IMR-90 (cell line): Measurements from ENCODE around the gene PCDHB6. TPM values are rescaled to one million over a fixed set of nuclear protein-coding genes. Genes with fewer than 3 reads are reported as not detected.

ENCODE experiments used
- ATAC-seq: fragments of 200-7000 bp; cut with Tn5 transposase; 2 replicates; pipeline ENCODE4 v1.9.1; 2020; ENCODE audit warnings: low read depth, mild to moderate bottlenecking, moderate library complexity
- BruUV-seq: library from RNA; stranded (reverse); fragments of 400-500 nt; replicated peaks from 2 replicates; lab custom pipeline; 2021; lab: Mats Ljungman, UMichigan
- CTCF ChIA-PET: fragments of 300-600 bp; formaldehyde crosslinking; extraction: SDS; loops from one replicate; lab custom pipeline; 2021; ENCODE audit warnings: antibody characterized with exemption; lab: Yijun Ruan, JAX
- POLR2A ChIA-PET: fragments of 300-600 bp; sonication (Branson Sonifier 250); formaldehyde crosslinking; loops from one replicate; lab custom pipeline; 2022; ENCODE audit warnings: antibody characterized with exemption; ENCODE audit not compliant: unreplicated experiment; lab: Charles Lee
- DNase-seq: peaks from one replicate; pipeline ENCODE4 v3.0.0; 2013
- H2AFZ ChIP-seq: replicated peaks from 2 replicates; pipeline ENCODE3; 2013; ENCODE audit warnings: low read length, mild to moderate bottlenecking; ENCODE audit not compliant: poor library complexity
- H2AK5ac ChIP-seq: 2 replicates; pipeline ENCODE4 v1.6.1; 2013; ENCODE audit warnings: low read depth, low read length, inconsistent platforms
- H2AK9ac ChIP-seq: replicated peaks from 2 replicates; pipeline ENCODE3; 2013; ENCODE audit warnings: mild to moderate bottlenecking, low read depth, low read length, moderate library complexity; ENCODE audit not compliant: poor library complexity
- H2BK120ac ChIP-seq: 2 replicates; pipeline ENCODE4 v1.6.1; 2013; ENCODE audit warnings: low read depth, low read length, inconsistent platforms
- H2BK15ac ChIP-seq: 3 replicates; pipeline ENCODE4 v1.6.1; 2013; ENCODE audit warnings: low read depth, low read length, inconsistent platforms
- H2BK20ac ChIP-seq: 2 replicates; pipeline ENCODE4 v1.6.1; 2013; ENCODE audit warnings: low read depth, mild to moderate bottlenecking, inconsistent platforms, low read length, moderate library complexity
- H2BK5ac ChIP-seq: 2 replicates; pipeline ENCODE4 v1.6.1; 2013; ENCODE audit warnings: mild to moderate bottlenecking, low read depth, low read length, inconsistent platforms; ENCODE audit not compliant: poor library complexity, severe bottlenecking
- H3K14ac ChIP-seq: replicated peaks from 2 replicates; pipeline ENCODE4 v1.6.1; 2013; ENCODE audit warnings: low read depth, low read length, inconsistent platforms
- H3K18ac ChIP-seq: 2 replicates; pipeline ENCODE4 v1.6.1; 2013; ENCODE audit warnings: low read depth, low read length, control low read depth
- H3K23ac ChIP-seq: 2 replicates; pipeline ENCODE4 v1.6.1; 2013; ENCODE audit warnings: low read depth, low read length, inconsistent platforms
- H3K27ac ChIP-seq: 2 replicates; pipeline ENCODE4 v1.5.1; 2013; ENCODE audit warnings: mild to moderate bottlenecking, control low read depth, low read length; ENCODE audit not compliant: insufficient read depth
- H3K27me3 ChIP-seq: 2 replicates; pipeline ENCODE4 v1.6.1; 2013; ENCODE audit warnings: low read length; ENCODE audit not compliant: control insufficient read depth, insufficient read depth
- H3K36me3 ChIP-seq: 2 replicates; pipeline ENCODE4 v1.6.1; 2013; ENCODE audit warnings: low read length, mixed read lengths; ENCODE audit not compliant: control insufficient read depth, insufficient read depth
- H3K4ac ChIP-seq: 2 replicates; pipeline ENCODE4 v1.6.1; 2013; ENCODE audit warnings: low read depth, low read length, inconsistent platforms
- H3K4me1 ChIP-seq: 2 replicates; pipeline ENCODE4 v1.6.1; 2013; ENCODE audit warnings: low read length, mixed read lengths; ENCODE audit not compliant: control insufficient read depth, insufficient read depth
- H3K4me2 ChIP-seq: 2 replicates; pipeline ENCODE4 v1.6.1; 2013; ENCODE audit warnings: low read depth, mild to moderate bottlenecking, control low read depth, low read length, moderate library complexity
- H3K4me3 ChIP-seq: 2 replicates; pipeline ENCODE4 v1.5.1; 2013; ENCODE audit warnings: low read depth, mild to moderate bottlenecking, control low read depth, low read length, moderate library complexity; ENCODE audit not compliant: insufficient read depth
- H3K56ac ChIP-seq: 2 replicates; pipeline ENCODE4 v1.6.1; 2013; ENCODE audit warnings: low read length, inconsistent platforms; ENCODE audit not compliant: insufficient read depth; ENCODE audit errors: extremely low read depth
- H3K79me1 ChIP-seq, 2 experiments: 2 replicates each; pipeline ENCODE4 v1.6.1; 2013; ENCODE audit warnings: low read length in 2 of 2, inconsistent platforms in 1 of 2, low read depth in 1 of 2
- H3K9ac ChIP-seq: 2 replicates; pipeline ENCODE4 v1.6.1; 2013; ENCODE audit warnings: low read depth, low read length, control low read depth
- H3K9me1 ChIP-seq: 2 replicates; pipeline ENCODE4 v1.6.1; 2013; ENCODE audit warnings: low read length, inconsistent platforms; ENCODE audit not compliant: insufficient read depth
- H3K9me3 ChIP-seq: 2 replicates; pipeline ENCODE4 v1.6.1; 2013; ENCODE audit warnings: low read length; ENCODE audit not compliant: control insufficient read depth, insufficient read depth
- H4K20me1 ChIP-seq: 2 replicates; pipeline ENCODE4 v1.6.1; 2013; ENCODE audit warnings: low read length, inconsistent platforms; ENCODE audit not compliant: insufficient read depth
- H4K5ac ChIP-seq: 2 replicates; pipeline ENCODE4 v1.6.1; 2013; ENCODE audit warnings: mild to moderate bottlenecking, low read depth, low read length, control low read depth
- H4K8ac ChIP-seq, 2 experiments: 2 replicates each; pipeline ENCODE4 v1.6.1; 2013; ENCODE audit warnings: low read depth in 2 of 2, low read length in 2 of 2, control low read depth in 1 of 2, inconsistent platforms in 1 of 2
- H4K91ac ChIP-seq: 2 replicates; pipeline ENCODE4 v1.6.1; 2013; ENCODE audit warnings: low read depth, low read length, inconsistent platforms; ENCODE audit not compliant: insufficient read depth
- MAFK ChIP-seq: IDR thresholded peaks from 2 replicates; pipeline ENCODE4 v1.6.1; 2012; ENCODE audit warnings: low read depth, low read length, improper control_type of control experiment
- SMC3 ChIP-seq: fragments of 150-350 bp; IDR thresholded peaks from 2 replicates; pipeline ENCODE4 v1.6.1; 2016; ENCODE audit warnings: low read depth, mild to moderate bottlenecking, antibody characterized with exemption, low read length, moderate library complexity
- WGBS, 2 experiments: methylation state at CpG; one replicate each; pipeline versions ENCODE4 v1.1.5 to v1.1.7; 2013; ENCODE audit warnings: missing lambda C conversion rate in 2 of 2; ENCODE audit not compliant: insufficient read length in 1 of 2; ENCODE audit errors: extremely low coverage in 2 of 2; 5-methylcytosine and 5-hydroxymethylcytosine counted together
- dilution Hi-C: fragments of 300-500 bp; cut with HindIII; formaldehyde crosslinking; loops from one replicate; pipeline ENCODE4 v1.14.3; 2018; ENCODE audit warnings: low sequenced_read_pairs; ENCODE audit not compliant: unreplicated experiment
- in situ Hi-C: fragments of 300-500 bp; cut with MboI; formaldehyde crosslinking; loops from 3 replicates; pipeline ENCODE4 v1.14.3; 2019; ENCODE audit warnings: low sequenced_read_pairs, inconsistent platforms, mixed read lengths
- intact Hi-C: fragments of 100-400 bp; cut with micrococcal nuclease; formaldehyde crosslinking; loops from 2 replicates; pipeline ENCODE4 v1.10.0; 2022
- polyA plus RNA-seq, 3 experiments: library from polyadenylated mRNA; depleted of rRNA; stranded (reverse); fragments of >200 nt; gene quantifications; 2 replicates each; pipeline ENCODE4 v1.2.3, GENCODE V29; 2012; ENCODE audit warnings: low replicate concordance in 1 of 3
- total RNA-seq: library from RNA; depleted of rRNA; stranded (reverse); fragments of >200 nt; gene quantifications from 2 replicates; pipeline ENCODE4 v1.2.3, GENCODE V29; 2012

Gene PCDHB6
- total and polyA plus RNA-seq, 2 of the 4 experiments (the other 2 are of a cell fraction): under 0.01 to 0.07 TPM

- no peak overlapping the region for H3K9ac ChIP-seq
- no peak overlapping the region for H4K8ac ChIP-seq
- H3K56ac ChIP-seq: no peak overlapping the region
- no peak overlapping the region for H4K5ac ChIP-seq
- BruUV-seq: no TSS peak
- dilution Hi-C loops (no loop called here), in situ Hi-C loops (no loop called here), intact Hi-C loops (no loop called here)
- no peak overlapping the region for H2BK20ac ChIP-seq
- H4K20me1 ChIP-seq: no peaks in the 10 kb centered on the region
- no peak overlapping the region for H2AK9ac ChIP-seq
- no peak overlapping the region for H3K4ac ChIP-seq
- H2AFZ ChIP-seq: no peak overlapping the region
- ATAC-seq (no peak), DNase-seq (no peak)
- H3K9me3 ChIP-seq: peaks cover 23% of the 10 kb centered on the region; the same call in 1 of the 2 replicates
- peak; percentile 29; the same call in 1 of the 2 replicates for TF ChIP-seq MAFK
- no peak for TF ChIP-seq SMC3
- H2BK5ac ChIP-seq: no peak overlapping the region
- H2AK5ac ChIP-seq: no peak overlapping the region
- no peak overlapping the region for H3K4me3 ChIP-seq
- no peaks in the 10 kb centered on the region for H3K9me1 ChIP-seq
- no peaks in the 10 kb centered on the region for H3K36me3 ChIP-seq
- CTCF ChIA-PET: no interaction called here
- H3K79me1 ChIP-seq: no peaks in the 10 kb centered on the region
- H3K18ac ChIP-seq: no peak overlapping the region
- no CpG with 5 or more reads among the region's 1 CpG for WGBS, 2 experiments
- no peak overlapping the region for H3K23ac ChIP-seq
- no peak overlapping the region for H3K14ac ChIP-seq
- H4K91ac ChIP-seq: no peak overlapping the region
- no peaks in the 10 kb centered on the region for H3K27me3 ChIP-seq
- H2BK15ac ChIP-seq: no peak overlapping the region
- no peaks in the 10 kb centered on the region for H3K4me1 ChIP-seq
- H3K4me2 ChIP-seq: no peak overlapping the region
- no peak overlapping the region for H3K27ac ChIP-seq
- POLR2A ChIA-PET: no interaction called here
- H2BK120ac ChIP-seq: no peak overlapping the region
These were observed 30.5 kb downstream of the PCDHB6 start for GRCh38 chr5:141180313-141180712.
